NCI-H2107 (cell line): ENCODE measurements around the gene REN.

Source experiments
- DNase-seq: peaks from one replicate; lab custom pipeline; 2025; lab: John Stamatoyannopoulos, UW

The REN gene

GRCh38 chr1:204107892-204108291, 58.2 kb downstream of the REN start:
- no peak for DNase-seq

- DNase-seq: no peak
Observed at GRCh38 chr1:204106825-204107224, 59.3 kb downstream of the REN start.

- DNase-seq: no peak
Observed at GRCh38 chr1:204105131-204105515, 61.0 kb downstream of the REN start.
